Endothelial cell of umbilical vein (primary cell): Measurements from ENCODE around the gene DNMT3L. TPM values are rescaled to one million over a fixed set of nuclear protein-coding genes. Genes with fewer than 3 reads are reported as not detected.

Source experiments
- BruUV-seq: library from RNA; stranded (reverse); fragments of 400-500 nt; replicated peaks from 2 replicates; lab custom pipeline; 2021; lab: Mats Ljungman, UMichigan
- CTCF ChIA-PET: fragments of 300-600, 350-600 bp; sonication (Branson Sonifier 250); formaldehyde crosslinking; loops from one replicate; lab custom pipeline; 2021; ENCODE audit warnings: antibody characterized with exemption, inconsistent platforms; lab: Charles Lee
- POLR2A ChIA-PET: fragments of 300-600, 350-600 bp; sonication (Branson Sonifier 250); formaldehyde crosslinking; loops from one replicate; lab custom pipeline; 2021; ENCODE audit warnings: antibody characterized with exemption, inconsistent platforms; lab: Charles Lee
- DNase-seq: peaks from one replicate; pipeline ENCODE4 v3.0.0-alpha.2; 2011; ENCODE audit warnings: low read depth, low spot score
- FAIRE-seq: peaks from 2 replicates; lab custom pipeline; 2011; peaks lifted over from hg19 to GRCh38; lab: Jason Lieb, UNC
- H2AFZ ChIP-seq: 2 replicates; pipeline ENCODE4 v1.6.0; 2012; ENCODE audit warnings: low read depth, low read length, control low read depth, inconsistent platforms
- H3K27ac ChIP-seq: 2 replicates; pipeline ENCODE4 v1.5.1; 2011; ENCODE audit warnings: low read depth, mild to moderate bottlenecking, control low read depth, low read length, moderate library complexity; ENCODE audit not compliant: insufficient read depth
- H3K27me3 ChIP-seq, 2 experiments: 2 replicates each; pipeline versions ENCODE4 v1.6.0 to v1.6.1; 2011; ENCODE audit warnings: low read length in 2 of 2, mixed read lengths in 1 of 2; ENCODE audit not compliant: control insufficient read depth in 2 of 2, insufficient read depth in 2 of 2
- H3K36me3 ChIP-seq, 2 experiments: 2 replicates in 1 of 2; 3 replicates in 1 of 2; pipeline ENCODE4 v1.5.1; 2011; ENCODE audit warnings: low read length in 2 of 2, mild to moderate bottlenecking in 1 of 2, moderate library complexity in 1 of 2; ENCODE audit not compliant: control insufficient read depth in 2 of 2, insufficient read depth in 2 of 2; ENCODE audit errors: extremely low read depth in 1 of 2
- H3K4me1 ChIP-seq: 3 replicates; pipeline ENCODE4 v1.5.1; 2011; ENCODE audit warnings: mild to moderate bottlenecking, low read length; ENCODE audit not compliant: control insufficient read depth, insufficient read depth; ENCODE audit errors: extremely low read depth
- H3K4me2 ChIP-seq: 2 replicates; pipeline ENCODE4 v1.6.1; 2011; ENCODE audit warnings: low read length, control low read depth, mixed read lengths; ENCODE audit not compliant: insufficient read depth
- H3K4me3 ChIP-seq, 3 experiments: fragments of 200-600 bp in 1 of 3; sonication (generic), shearing (Covaris generic) in 1 of 3; replicated peaks in 1 of 3; 2 replicates each; pipeline ENCODE4 v1.5.1; 2011 to 2016; ENCODE audit warnings: control low read depth in 3 of 3, low read length in 3 of 3, mild to moderate bottlenecking in 2 of 3, inconsistent platforms in 1 of 3, low read depth in 1 of 3, moderate library complexity in 1 of 3; ENCODE audit not compliant: insufficient read depth in 1 of 3
- H3K79me2 ChIP-seq: 2 replicates; pipeline ENCODE4 v1.6.0; 2012; ENCODE audit warnings: low read length, inconsistent platforms; ENCODE audit not compliant: control insufficient read depth, insufficient read depth
- H3K9ac ChIP-seq: replicated peaks from 2 replicates; pipeline ENCODE3; 2011; ENCODE audit warnings: low read length, control low read depth; ENCODE audit not compliant: insufficient read depth; ENCODE audit errors: extremely low read depth
- H3K9me1 ChIP-seq: replicated peaks from 3 replicates; pipeline ENCODE4 v1.6.0; 2011; ENCODE audit warnings: mild to moderate bottlenecking, low read length; ENCODE audit not compliant: control insufficient read depth, insufficient read depth; ENCODE audit errors: extremely low read depth
- H3K9me3 ChIP-seq: replicated peaks from 2 replicates; pipeline ENCODE4 v1.5.1; 2012; ENCODE audit warnings: low read length, inconsistent platforms; ENCODE audit not compliant: control insufficient read depth, insufficient read depth
- H4K20me1 ChIP-seq: replicated peaks from 2 replicates; pipeline ENCODE3; 2011; ENCODE audit warnings: mild to moderate bottlenecking, low read length; ENCODE audit not compliant: control insufficient read depth, insufficient read depth; ENCODE audit errors: extremely low read depth
- EZH2 ChIP-seq: IDR thresholded peaks from 2 replicates; pipeline ENCODE4 v1.6.1; 2012; ENCODE audit warnings: borderline replicate concordance, low read depth, mild to moderate bottlenecking, moderate library complexity, low read length, inconsistent platforms; ENCODE audit not compliant: severe bottlenecking
- GATA2 ChIP-seq: IDR thresholded peaks from 2 replicates; pipeline ENCODE4 v1.7.0; 2011; ENCODE audit warnings: low read depth, mild to moderate bottlenecking, moderate library complexity, mixed read lengths, low read length; ENCODE audit not compliant: insufficient read length, insufficient read depth
- MAX ChIP-seq: IDR thresholded peaks from 2 replicates; pipeline ENCODE4 v1.6.1; 2011; ENCODE audit not compliant: insufficient read depth, insufficient read length
- MYC ChIP-seq: IDR thresholded peaks from one replicate; pipeline ENCODE4 v1.6.1; 2011; ENCODE audit warnings: mild to moderate bottlenecking, low read depth, low read length
- POLR2AphosphoS5 ChIP-seq: IDR thresholded peaks from 2 replicates; pipeline ENCODE4 v1.6.1; 2012; ENCODE audit warnings: low read depth, mild to moderate bottlenecking, control low read depth, low read length, moderate library complexity; ENCODE audit not compliant: insufficient read depth
- dilution Hi-C: fragments of 300-500 bp; cut with MboI; formaldehyde crosslinking; loops from one replicate; pipeline ENCODE4 v1.15.0; 2019; ENCODE audit warnings: low sequenced_read_pairs; ENCODE audit not compliant: extremely low pct_ligation_motif_present
- intact Hi-C: fragments of 100-400 bp; cut with micrococcal nuclease; formaldehyde crosslinking; loops from one replicate; pipeline ENCODE4 v1.10.0; 2022
- polyA plus RNA-seq, 4 experiments: library from polyadenylated mRNA; depleted of rRNA in 3 of 4; stranded (reverse) in 3 of 4; unstranded in 1 of 4; fragments of >200 nt; gene quantifications; 2 replicates each; pipeline versions ENCODE4 v1.2.1 to v1.2.3, GENCODE V29; 2011 to 2012; ENCODE audit warnings: missing spikeins in 1 of 4
- total RNA-seq: library from RNA; stranded (reverse); gene quantifications from 2 replicates; pipeline ENCODE4 v1.2.3, GENCODE V29; 2021
- TF ChIP-seq, protein P1 (sequence below), 2 donors: IDR thresholded peaks; 1 replicate in 1 of 2; 2 replicates in 1 of 2; pipeline ENCODE4 v1.5.1; 2011; ENCODE audit warnings: low read length in 2 of 2, mild to moderate bottlenecking in 2 of 2, moderate library complexity in 2 of 2, control low read depth in 1 of 2, inconsistent platforms in 1 of 2, low read depth in 1 of 2; ENCODE audit not compliant: insufficient read depth in 1 of 2; ENCODE audit errors: extremely low read depth in 1 of 2

Gene DNMT3L
- total and polyA plus RNA-seq, 2 donors (not counting 3 experiments of a cell fraction or from before 2014, with no cell fraction given) = not detected

- H3K27me3 ChIP-seq = no peaks in the 10 kb centered on the region
- no TSS peak for BruUV-seq
- no peak overlapping the region for H3K9ac ChIP-seq
- FAIRE-seq (no peak), DNase-seq (no peak)
- H3K36me3 ChIP-seq = peaks cover 0 to 5% of the 10 kb centered on the region in 2 experiments
- dilution Hi-C loops (no loop called here), intact Hi-C loops (no loop called here)
- no peak overlapping the region for H3K4me3 ChIP-seq
- H3K9me1 ChIP-seq = no peaks in the 10 kb centered on the region
- no peaks in the 10 kb centered on the region for H4K20me1 ChIP-seq
- no peak overlapping the region for H2AFZ ChIP-seq
- TF ChIP-seq EZH2 (no peak), MYC (no peak), POLR2AphosphoS5 (no peak), GATA2 (no peak), MAX (no peak)
- TF ChIP-seq, protein P1, sequence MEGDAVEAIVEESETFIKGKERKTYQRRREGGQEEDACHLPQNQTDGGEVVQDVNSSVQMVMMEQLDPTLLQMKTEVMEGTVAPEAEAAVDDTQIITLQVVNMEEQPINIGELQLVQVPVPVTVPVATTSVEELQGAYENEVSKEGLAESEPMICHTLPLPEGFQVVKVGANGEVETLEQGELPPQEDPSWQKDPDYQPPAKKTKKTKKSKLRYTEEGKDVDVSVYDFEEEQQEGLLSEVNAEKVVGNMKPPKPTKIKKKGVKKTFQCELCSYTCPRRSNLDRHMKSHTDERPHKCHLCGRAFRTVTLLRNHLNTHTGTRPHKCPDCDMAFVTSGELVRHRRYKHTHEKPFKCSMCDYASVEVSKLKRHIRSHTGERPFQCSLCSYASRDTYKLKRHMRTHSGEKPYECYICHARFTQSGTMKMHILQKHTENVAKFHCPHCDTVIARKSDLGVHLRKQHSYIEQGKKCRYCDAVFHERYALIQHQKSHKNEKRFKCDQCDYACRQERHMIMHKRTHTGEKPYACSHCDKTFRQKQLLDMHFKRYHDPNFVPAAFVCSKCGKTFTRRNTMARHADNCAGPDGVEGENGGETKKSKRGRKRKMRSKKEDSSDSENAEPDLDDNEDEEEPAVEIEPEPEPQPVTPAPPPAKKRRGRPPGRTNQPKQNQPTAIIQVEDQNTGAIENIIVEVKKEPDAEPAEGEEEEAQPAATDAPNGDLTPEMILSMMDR (IDR thresholded peaks at IDR 0.05; ENCODE audit: extremely low read depth in 1 of 2, insufficient read depth in 1 of 2, low read depth in 1 of 2, low read length in 2 of 2) = peak in 1 of 2 donors; percentile 22
- CTCF ChIA-PET = no interaction called here
- H3K4me1 ChIP-seq = peaks cover 25% of the 10 kb centered on the region
- no peak overlapping the region for H3K4me2 ChIP-seq
- no peak overlapping the region for H3K27ac ChIP-seq
- no peaks in the 10 kb centered on the region for H3K9me3 ChIP-seq
- POLR2A ChIA-PET = no interaction called here
- H3K79me2 ChIP-seq = peaks cover 45% of the 10 kb centered on the region
Observed at GRCh38 chr21:44301961-44302406, 40.3 kb upstream of the DNMT3L start.
